Kidney (tissue), 14 donors: Measurements from ENCODE around the gene DOC2B. TPM values are rescaled to one million over a fixed set of nuclear protein-coding genes. Genes with fewer than 3 reads are reported as not detected.
A peak's percentile ranks its signal among the peaks of the same experiment; 100 is the strongest.

Experiments
- DNase-seq, 5 donors: peaks; one replicate each; pipeline ENCODE4 v3.0.0-alpha.2; 2013 to 2020
- FAIRE-seq: peaks from 2 replicates; lab custom pipeline; 2012; peaks lifted over from hg19 to GRCh38; lab: Jason Lieb, UNC
- H3K27ac ChIP-seq, 2 donors: one replicate each; pipeline ENCODE4 v1.7.0; 2013; ENCODE audit warnings: low read depth in 2 of 2, low read length in 2 of 2, inconsistent platforms in 1 of 2
- H3K27me3 ChIP-seq: one replicate; pipeline ENCODE4 v1.7.1; 2013; ENCODE audit warnings: low read length, inconsistent platforms; ENCODE audit not compliant: control insufficient read depth, insufficient read depth
- H3K36me3 ChIP-seq, 3 donors: one replicate each; pipeline versions ENCODE4 v1.7.0 to v1.7.1; 2013; ENCODE audit warnings: low read length in 3 of 3, control low read depth in 1 of 3, inconsistent platforms in 1 of 3; ENCODE audit not compliant: insufficient read depth in 3 of 3, control insufficient read depth in 2 of 3
- H3K4me1 ChIP-seq, 3 donors: one replicate each; pipeline versions ENCODE4 v1.7.0 to v1.7.1; 2013; ENCODE audit warnings: low read length in 3 of 3, inconsistent platforms in 1 of 3, low read depth in 1 of 3; ENCODE audit not compliant: control insufficient read depth in 2 of 3, insufficient read depth in 2 of 3
- H3K4me3 ChIP-seq, 3 donors: one replicate each; pipeline versions ENCODE4 v1.7.0 to v1.8.1; 2013; ENCODE audit warnings: low read length in 3 of 3, control low read depth in 1 of 3, inconsistent platforms in 1 of 3
- H3K9ac ChIP-seq, 3 donors: one replicate each; pipeline versions ENCODE4 v1.7.0 to v1.7.1; 2013; ENCODE audit warnings: low read length in 3 of 3, control low read depth in 1 of 3, inconsistent platforms in 1 of 3
- H3K9me3 ChIP-seq, 3 donors: one replicate each; pipeline versions ENCODE4 v1.7.0 to v1.7.1; 2013; ENCODE audit warnings: low read length in 3 of 3, control low read depth in 1 of 3, inconsistent platforms in 1 of 3; ENCODE audit not compliant: control insufficient read depth in 2 of 3, insufficient read depth in 1 of 3
- intact Hi-C: fragments of 100-400 bp; cut with DNase I; formaldehyde crosslinking; loops from one replicate; pipeline ENCODE4 v1.11.1; 2022
- polyA plus RNA-seq: library from polyadenylated mRNA; stranded (reverse); fragments of 350-450 nt; fragmentation: Illumina TruSeq; extraction: RNeasy Lipid Tissue Mini Kit (QIAGEN cat#74804); gene quantifications from one replicate; pipeline ENCODE4 v1.2.3, GENCODE V29; 2014; ENCODE audit warnings: low read depth, low replicate concordance; ENCODE audit not compliant: insufficient read depth
- total RNA-seq: library from RNA; stranded (reverse); fragmentation: NEBNext Ultra II Directional; extraction: Animal tissue kit (Norgen Biotek cat#: 25700); gene quantifications from one replicate; pipeline ENCODE4 v1.2.1, GENCODE V29; 2021
- TF ChIP-seq, protein P1 (sequence below): IDR thresholded peaks from 3 replicates; pipeline ENCODE4 v1.5.1; 2012; ENCODE audit warnings: mild to moderate bottlenecking, moderate library complexity, borderline replicate concordance; ENCODE audit not compliant: insufficient read depth; ENCODE audit errors: extremely low read depth
- donor health status: control.
- donor health status: control.
- donor health status: control.
- donor health status: control.
- donor health status: control.
- donor health status: DM: yes; HTN: yes; CAD: no.
- donor health status: Normal renal cell carcinoma (clear cell type).

The DOC2B gene
- total and polyA plus RNA-seq, 2 donors from 2014 or later = 4.2 to 21.6 TPM

DNA sequence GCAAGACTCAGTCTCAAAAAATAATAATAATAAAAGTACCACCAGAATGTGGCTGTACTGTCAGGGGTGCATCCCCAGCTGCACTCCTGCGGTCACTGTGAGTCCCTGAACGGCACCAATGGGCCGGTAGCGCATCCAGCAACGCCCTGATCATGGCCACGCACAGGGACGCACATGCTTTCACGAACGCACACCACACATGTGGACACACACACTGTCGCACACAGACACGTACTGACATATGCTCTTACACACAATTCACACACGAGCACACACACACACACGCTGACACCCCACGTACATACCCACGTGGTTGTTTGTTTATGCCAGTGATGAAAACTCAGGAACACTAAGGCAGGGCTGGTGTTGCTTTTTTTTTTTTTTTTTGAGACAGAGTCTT lies 21.8 kb downstream of the DOC2B start:
- Histone ChIP-seq H3K9me3 (no peaks in the 10 kb centered on the region), H3K4me1 (no peaks in the 10 kb centered on the region), H3K9ac (no peak overlapping the region), H3K4me3 (no peak overlapping the region), H3K36me3 (peaks cover 0 to 2% (median 0%) of the 10 kb centered on the region in 3 donors), H3K27ac (no peak overlapping the region), H3K27me3 (no peaks in the 10 kb centered on the region)
- DNase-seq (peak in 1 of 5 donors; percentile 36), FAIRE-seq (no peak)
- intact Hi-C loops = no loop called here
- TF ChIP-seq, protein P1, sequence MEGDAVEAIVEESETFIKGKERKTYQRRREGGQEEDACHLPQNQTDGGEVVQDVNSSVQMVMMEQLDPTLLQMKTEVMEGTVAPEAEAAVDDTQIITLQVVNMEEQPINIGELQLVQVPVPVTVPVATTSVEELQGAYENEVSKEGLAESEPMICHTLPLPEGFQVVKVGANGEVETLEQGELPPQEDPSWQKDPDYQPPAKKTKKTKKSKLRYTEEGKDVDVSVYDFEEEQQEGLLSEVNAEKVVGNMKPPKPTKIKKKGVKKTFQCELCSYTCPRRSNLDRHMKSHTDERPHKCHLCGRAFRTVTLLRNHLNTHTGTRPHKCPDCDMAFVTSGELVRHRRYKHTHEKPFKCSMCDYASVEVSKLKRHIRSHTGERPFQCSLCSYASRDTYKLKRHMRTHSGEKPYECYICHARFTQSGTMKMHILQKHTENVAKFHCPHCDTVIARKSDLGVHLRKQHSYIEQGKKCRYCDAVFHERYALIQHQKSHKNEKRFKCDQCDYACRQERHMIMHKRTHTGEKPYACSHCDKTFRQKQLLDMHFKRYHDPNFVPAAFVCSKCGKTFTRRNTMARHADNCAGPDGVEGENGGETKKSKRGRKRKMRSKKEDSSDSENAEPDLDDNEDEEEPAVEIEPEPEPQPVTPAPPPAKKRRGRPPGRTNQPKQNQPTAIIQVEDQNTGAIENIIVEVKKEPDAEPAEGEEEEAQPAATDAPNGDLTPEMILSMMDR = no peak

DNA sequence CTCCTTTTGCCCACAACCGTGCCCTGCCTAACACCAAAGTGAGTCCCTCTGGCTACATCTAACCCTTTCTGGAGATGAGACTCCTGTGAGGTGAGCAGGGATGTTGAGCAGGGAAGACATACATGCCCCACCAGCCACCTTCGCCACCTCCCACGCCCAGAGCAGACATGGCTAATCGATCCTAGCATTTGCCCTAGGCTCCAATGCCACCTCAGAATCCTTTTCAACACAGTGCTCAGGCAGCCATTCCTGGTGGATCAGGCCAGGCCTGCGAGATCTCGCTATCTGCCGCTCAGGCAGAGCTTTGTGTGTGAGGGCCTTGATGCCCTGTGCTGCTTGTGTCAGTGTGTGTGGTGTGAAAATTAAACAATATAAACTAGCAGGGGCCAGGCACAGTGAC lies 23.1 kb downstream of the DOC2B start:
- TF ChIP-seq, protein P1 = no peak
- H3K9ac ChIP-seq = no peak overlapping the region
- intact Hi-C loops = no loop called here
- H3K27me3 ChIP-seq = no peaks in the 10 kb centered on the region
- no peaks in the 10 kb centered on the region for H3K4me1 ChIP-seq
- H3K9me3 ChIP-seq = no peaks in the 10 kb centered on the region
- DNase-seq = no peak
- H3K4me3 ChIP-seq = no peak overlapping the region
- no peak overlapping the region for H3K27ac ChIP-seq
- peaks cover 0 to 2% (median 0%) of the 10 kb centered on the region in 3 donors for H3K36me3 ChIP-seq
- FAIRE-seq = no peak

DNA sequence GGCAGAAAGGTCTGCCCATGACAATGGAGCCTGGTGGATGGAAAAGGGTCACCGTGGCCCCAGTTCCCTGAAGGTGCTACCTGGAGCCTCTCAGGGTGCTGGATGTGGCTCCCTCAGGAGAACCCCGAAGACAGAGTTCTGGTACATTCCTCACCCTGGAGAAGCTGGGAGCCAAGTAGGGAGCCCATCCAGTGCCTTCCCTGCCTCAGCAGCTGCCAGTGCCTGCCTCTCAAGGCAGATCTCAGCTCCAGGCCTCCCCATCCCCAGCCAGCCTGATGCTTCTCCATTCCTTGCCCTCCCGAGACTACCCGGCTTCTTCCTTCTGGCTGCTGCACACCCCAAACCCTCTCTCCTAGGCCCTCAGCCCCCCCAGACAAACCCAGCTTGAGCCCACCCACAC lies 23.5 kb downstream of the DOC2B start:
- no peak for FAIRE-seq

More for the DNA sequence above, 23.5 kb downstream of the DOC2B start:
- peaks cover 0 to 2% (median 0%) of the 10 kb centered on the region in 3 donors for H3K36me3 ChIP-seq
- TF ChIP-seq, protein P1 = no peak
- DNase-seq = peak in 1 of 5 donors; percentile 40
- intact Hi-C loops = no loop called here
- no peaks in the 10 kb centered on the region for H3K9me3 ChIP-seq
- no peaks in the 10 kb centered on the region for H3K4me1 ChIP-seq
- no peak overlapping the region for H3K27ac ChIP-seq
- H3K4me3 ChIP-seq = no peak overlapping the region
- no peak overlapping the region for H3K9ac ChIP-seq
- H3K27me3 ChIP-seq = no peaks in the 10 kb centered on the region
